HepG2 (cell line): ENCODE measurements around the gene SLC25A17. TPM values are rescaled to one million over a fixed set of nuclear protein-coding genes. Genes with fewer than 3 reads are reported as not detected.

Experiments
- EP300 ChIP-seq, 3 experiments: sonication (generic) in 1 of 3; formaldehyde crosslinking in 1 of 3; IDR thresholded peaks; 2 replicates each; pipeline versions ENCODE4 v1.5.1 to v1.6.1; 2011 to 2020; ENCODE audit warnings: low read depth in 2 of 3, low read length in 2 of 3, borderline replicate concordance in 1 of 3, improper control_type of control experiment in 1 of 3, mild to moderate bottlenecking in 1 of 3, missing genetic modification reagents in 1 of 3, moderate library complexity in 1 of 3
- HBP1 ChIP-seq: IDR thresholded peaks from 2 replicates; pipeline ENCODE4 v1.6.1; 2016; ENCODE audit warnings: low read depth, control low read depth
- HMGA1 ChIP-seq: sonication (generic); formaldehyde crosslinking; conservative IDR thresholded peaks from 2 replicates; pipeline ENCODE4 v1.4.0; 2020; ENCODE audit warnings: missing genetic modification reagents
- ISX ChIP-seq: sonication (generic); formaldehyde crosslinking; conservative IDR thresholded peaks from 2 replicates; pipeline ENCODE4 v1.5.0; 2020; ENCODE audit warnings: missing genetic modification reagents
- MZF1 ChIP-seq: sonication (generic); formaldehyde crosslinking; IDR thresholded peaks from 2 replicates; pipeline ENCODE4 v1.8.1; 2023; ENCODE audit warnings: mild to moderate bottlenecking, missing genetic modification reagents, borderline replicate concordance
- NFIB ChIP-seq: sonication (generic); formaldehyde crosslinking; IDR thresholded peaks from 2 replicates; pipeline ENCODE4 v1.9.0; 2021; ENCODE audit warnings: missing genetic modification reagents, mild to moderate bottlenecking, borderline replicate concordance
- NR1H2 ChIP-seq: sonication (generic); formaldehyde crosslinking; IDR thresholded peaks from 2 replicates; pipeline ENCODE4 v1.8.1; 2022; ENCODE audit warnings: low read depth, missing genetic modification reagents, borderline replicate concordance
- SNRNP70 ChIP-seq: fragments of 200-400 bp; formaldehyde crosslinking; IDR thresholded peaks from 2 replicates; pipeline ENCODE4 v1.6.1; 2017; ENCODE audit warnings: mild to moderate bottlenecking, low read depth, low read length, moderate library complexity
- SRSF9 ChIP-seq: fragments of 200-400 bp; formaldehyde crosslinking; IDR thresholded peaks from 2 replicates; pipeline ENCODE4 v1.6.1; 2018; ENCODE audit warnings: borderline replicate concordance, mild to moderate bottlenecking, low read depth, low read length; ENCODE audit not compliant: insufficient read depth, poor library complexity, severe bottlenecking
- YEATS2 ChIP-seq: sonication (generic); formaldehyde crosslinking; IDR thresholded peaks from 2 replicates; pipeline ENCODE4 v1.4.0; 2020; ENCODE audit warnings: missing genetic modification reagents, borderline replicate concordance
- ZNF230 ChIP-seq: sonication (generic); formaldehyde crosslinking; IDR thresholded peaks from 2 replicates; pipeline ENCODE4 v1.4.0; 2020; ENCODE audit warnings: mild to moderate bottlenecking, missing genetic modification reagents
- ZNF256 ChIP-seq: sonication (generic); formaldehyde crosslinking; conservative IDR thresholded peaks from 2 replicates; pipeline ENCODE4 v1.4.0; 2020; ENCODE audit warnings: missing genetic modification reagents
- ZNF451 ChIP-seq: sonication (generic); formaldehyde crosslinking; IDR thresholded peaks from 2 replicates; pipeline ENCODE4 v1.5.0; 2020; ENCODE audit warnings: mild to moderate bottlenecking, missing genetic modification reagents
- ZNF460 ChIP-seq: sonication (generic); formaldehyde crosslinking; IDR thresholded peaks from 2 replicates; pipeline ENCODE4 v1.5.1; 2020; ENCODE audit warnings: missing genetic modification reagents, mild to moderate bottlenecking, borderline replicate concordance
- ZNF639 ChIP-seq: conservative IDR thresholded peaks from 2 replicates; pipeline ENCODE4 v1.6.1; 2018; ENCODE audit warnings: missing genetic modification reagents
- ZSCAN12 ChIP-seq: sonication (generic); formaldehyde crosslinking; IDR thresholded peaks from 2 replicates; pipeline ENCODE4 v1.9.0; 2021; ENCODE audit warnings: mild to moderate bottlenecking, missing genetic modification reagents
- polyA plus RNA-seq, 8 experiments: library from polyadenylated mRNA; depleted of rRNA in 3 of 8; stranded (reverse) in 7 of 8; unstranded in 1 of 8; fragments of >200 nt; fragmentation: Illumina TruSeq in 4 of 8; extraction: Trizol in 4 of 8; gene quantifications; 2 replicates each; pipeline versions ENCODE4 v1.2.1 to v1.2.3, GENCODE V29; 2011 to 2016; ENCODE audit warnings: low read depth in 4 of 8, missing spikeins in 1 of 8, mixed read lengths in 1 of 8; ENCODE audit not compliant: insufficient read depth in 1 of 8
- total RNA-seq, 5 experiments: library from RNA; depleted of rRNA; stranded (reverse); fragments of >200 nt; fragmentation: Illumina TruSeq; extraction: Trizol; gene quantifications; 2 replicates each; pipeline ENCODE4 v1.2.3, GENCODE V29; 2016; ENCODE audit warnings: low read depth in 1 of 5
- TF ChIP-seq, protein P1 (sequence below): sonication (generic); formaldehyde crosslinking; IDR thresholded peaks from 2 replicates; pipeline ENCODE4 v1.5.0; 2020; ENCODE audit warnings: mild to moderate bottlenecking, missing genetic modification reagents, moderate library complexity
- TF ChIP-seq, protein P2 (sequence below): sonication (generic); formaldehyde crosslinking; IDR thresholded peaks from 2 replicates; pipeline ENCODE4 v1.8.0; 2022; ENCODE audit warnings: mild to moderate bottlenecking, missing genetic modification reagents, borderline replicate concordance
- TF ChIP-seq, protein P3 (sequence below): sonication (generic); formaldehyde crosslinking; IDR thresholded peaks from 2 replicates; pipeline ENCODE4 v1.4.0; 2020; ENCODE audit warnings: mild to moderate bottlenecking, missing genetic modification reagents
- TF ChIP-seq, protein P4 (sequence below): fragments of 450-650 bp; IDR thresholded peaks from 2 replicates; pipeline ENCODE4 v1.6.1; 2016

Gene SLC25A17
- total and polyA plus RNA-seq, 2 of the 13 experiments (the other 11 are each of a cell fraction or from before 2014, with no cell fraction given), result 15.7 to 27.9 TPM

DNA sequence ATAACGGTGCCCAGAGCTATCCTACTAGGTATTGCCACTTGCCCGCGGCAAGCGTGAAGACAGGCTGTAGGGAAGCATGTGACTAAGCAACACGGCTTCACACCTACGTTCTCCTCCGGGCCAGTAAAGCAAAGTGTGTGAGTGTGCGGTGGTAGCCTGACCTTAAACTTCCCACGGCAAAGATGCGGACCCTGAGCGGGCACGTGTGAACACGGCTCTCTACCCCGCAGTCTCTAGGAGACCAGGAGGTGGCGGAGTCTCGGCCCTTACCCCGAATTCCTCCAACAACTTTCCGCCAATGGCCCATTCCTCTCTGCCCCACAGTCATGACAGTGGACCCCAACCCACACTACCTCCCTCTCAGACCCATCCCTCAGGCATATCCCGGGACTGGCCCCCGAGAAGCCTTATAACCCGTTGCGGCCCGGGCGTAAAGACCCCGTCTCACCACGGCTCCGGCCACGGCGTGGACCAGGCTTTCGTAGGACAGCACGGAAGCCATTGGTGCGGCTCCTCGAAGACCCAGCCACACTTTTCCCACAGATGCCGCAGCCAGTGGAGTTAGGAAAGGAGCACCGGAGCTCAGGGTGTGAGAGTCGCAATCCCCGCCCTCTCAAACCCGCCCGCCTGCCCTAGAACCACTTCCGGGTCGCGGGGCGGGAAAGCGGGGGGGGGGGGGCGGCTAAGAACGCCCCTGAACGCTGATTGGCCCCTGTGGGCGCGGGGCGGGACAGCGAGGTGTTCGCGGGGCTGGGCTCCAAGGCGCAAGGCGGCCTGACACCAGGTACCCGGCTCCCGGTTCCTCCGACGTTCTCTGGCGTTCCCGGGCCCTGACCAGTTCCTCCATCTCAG, at the start of gene SLC25A17 (continued):
- TF ChIP-seq, protein P1, sequence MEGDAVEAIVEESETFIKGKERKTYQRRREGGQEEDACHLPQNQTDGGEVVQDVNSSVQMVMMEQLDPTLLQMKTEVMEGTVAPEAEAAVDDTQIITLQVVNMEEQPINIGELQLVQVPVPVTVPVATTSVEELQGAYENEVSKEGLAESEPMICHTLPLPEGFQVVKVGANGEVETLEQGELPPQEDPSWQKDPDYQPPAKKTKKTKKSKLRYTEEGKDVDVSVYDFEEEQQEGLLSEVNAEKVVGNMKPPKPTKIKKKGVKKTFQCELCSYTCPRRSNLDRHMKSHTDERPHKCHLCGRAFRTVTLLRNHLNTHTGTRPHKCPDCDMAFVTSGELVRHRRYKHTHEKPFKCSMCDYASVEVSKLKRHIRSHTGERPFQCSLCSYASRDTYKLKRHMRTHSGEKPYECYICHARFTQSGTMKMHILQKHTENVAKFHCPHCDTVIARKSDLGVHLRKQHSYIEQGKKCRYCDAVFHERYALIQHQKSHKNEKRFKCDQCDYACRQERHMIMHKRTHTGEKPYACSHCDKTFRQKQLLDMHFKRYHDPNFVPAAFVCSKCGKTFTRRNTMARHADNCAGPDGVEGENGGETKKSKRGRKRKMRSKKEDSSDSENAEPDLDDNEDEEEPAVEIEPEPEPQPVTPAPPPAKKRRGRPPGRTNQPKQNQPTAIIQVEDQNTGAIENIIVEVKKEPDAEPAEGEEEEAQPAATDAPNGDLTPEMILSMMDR (CRISPR knock-in tag), result peak; percentile 57
- TF ChIP-seq, protein P2, sequence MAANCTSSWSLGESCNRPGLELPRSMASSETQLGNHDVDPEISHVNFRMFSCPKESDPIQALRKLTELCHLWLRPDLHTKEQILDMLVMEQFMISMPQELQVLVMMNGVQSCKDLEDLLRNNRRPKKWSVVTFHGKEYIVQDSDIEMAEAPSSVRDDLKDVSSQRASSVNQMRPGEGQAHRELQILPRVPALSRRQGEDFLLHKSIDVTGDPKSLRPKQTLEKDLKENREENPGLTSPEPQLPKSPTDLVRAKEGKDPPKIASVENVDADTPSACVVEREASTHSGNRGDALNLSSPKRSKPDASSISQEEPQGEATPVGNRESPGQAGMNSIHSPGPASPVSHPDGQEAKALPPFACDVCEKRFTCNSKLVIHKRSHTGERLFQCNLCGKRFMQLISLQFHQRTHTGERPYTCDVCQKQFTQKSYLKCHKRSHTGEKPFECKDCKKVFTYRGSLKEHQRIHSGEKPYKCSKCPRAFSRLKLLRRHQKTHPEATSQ (CRISPR knock-in tag), result no peak
- no peak for TF ChIP-seq ZNF256 (CRISPR knock-in tag)
- TF ChIP-seq ZNF230 (CRISPR knock-in tag), result no peak
- TF ChIP-seq HMGA1, result no peak
- TF ChIP-seq ZNF639 (CRISPR knock-in tag), result no peak
- no peak for TF ChIP-seq SNRNP70
- TF ChIP-seq HBP1, result no peak
- no peak for TF ChIP-seq SRSF9
- no peak for TF ChIP-seq EP300 (IDR thresholded peaks at IDR 0.05; ENCODE audit: low read depth in 2 of 2, low read length in 2 of 2)
- TF ChIP-seq EP300 (CRISPR knock-in tag; IDR thresholded peaks at IDR 0.05; ENCODE audit: borderline replicate concordance), result no peak
- no peak for TF ChIP-seq YEATS2 (CRISPR knock-in tag)
- TF ChIP-seq, protein P3, sequence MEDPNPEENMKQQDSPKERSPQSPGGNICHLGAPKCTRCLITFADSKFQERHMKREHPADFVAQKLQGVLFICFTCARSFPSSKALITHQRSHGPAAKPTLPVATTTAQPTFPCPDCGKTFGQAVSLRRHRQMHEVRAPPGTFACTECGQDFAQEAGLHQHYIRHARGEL (CRISPR knock-in tag), result 0 out of 2 replicates have a peak, but pooled peaks have one; percentile 81
- TF ChIP-seq MZF1 (CRISPR knock-in tag), result no peak
- TF ChIP-seq ZNF460 (CRISPR knock-in tag), result peak; percentile 9; the same call in 1 of the 2 replicates
- no peak for TF ChIP-seq ZNF451 (CRISPR knock-in tag)
- TF ChIP-seq ISX (CRISPR knock-in tag), result no peak; the same call in 1 of the 2 replicates
- no peak for TF ChIP-seq NFIB (CRISPR knock-in tag)
- TF ChIP-seq ZSCAN12 (CRISPR knock-in tag), result no peak
- TF ChIP-seq, protein P4, sequence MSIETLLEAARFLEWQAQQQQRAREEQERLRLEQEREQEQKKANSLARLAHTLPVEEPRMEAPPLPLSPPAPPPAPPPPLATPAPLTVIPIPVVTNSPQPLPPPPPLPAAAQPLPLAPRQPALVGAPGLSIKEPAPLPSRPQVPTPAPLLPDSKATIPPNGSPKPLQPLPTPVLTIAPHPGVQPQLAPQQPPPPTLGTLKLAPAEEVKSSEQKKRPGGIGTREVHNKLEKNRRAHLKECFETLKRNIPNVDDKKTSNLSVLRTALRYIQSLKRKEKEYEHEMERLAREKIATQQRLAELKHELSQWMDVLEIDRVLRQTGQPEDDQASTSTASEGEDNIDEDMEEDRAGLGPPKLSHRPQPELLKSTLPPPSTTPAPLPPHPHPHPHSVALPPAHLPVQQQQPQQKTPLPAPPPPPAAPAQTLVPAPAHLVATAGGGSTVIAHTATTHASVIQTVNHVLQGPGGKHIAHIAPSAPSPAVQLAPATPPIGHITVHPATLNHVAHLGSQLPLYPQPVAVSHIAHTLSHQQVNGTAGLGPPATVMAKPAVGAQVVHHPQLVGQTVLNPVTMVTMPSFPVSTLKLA, result peak; percentile 47; the same call in 1 of the 2 replicates
- TF ChIP-seq NR1H2 (CRISPR knock-in tag), result no peak
